ENCODE data around the gene MYLIP.
A peak's percentile ranks its signal among the peaks of the same experiment; 100 is the strongest.

The MYLIP gene

DNA sequence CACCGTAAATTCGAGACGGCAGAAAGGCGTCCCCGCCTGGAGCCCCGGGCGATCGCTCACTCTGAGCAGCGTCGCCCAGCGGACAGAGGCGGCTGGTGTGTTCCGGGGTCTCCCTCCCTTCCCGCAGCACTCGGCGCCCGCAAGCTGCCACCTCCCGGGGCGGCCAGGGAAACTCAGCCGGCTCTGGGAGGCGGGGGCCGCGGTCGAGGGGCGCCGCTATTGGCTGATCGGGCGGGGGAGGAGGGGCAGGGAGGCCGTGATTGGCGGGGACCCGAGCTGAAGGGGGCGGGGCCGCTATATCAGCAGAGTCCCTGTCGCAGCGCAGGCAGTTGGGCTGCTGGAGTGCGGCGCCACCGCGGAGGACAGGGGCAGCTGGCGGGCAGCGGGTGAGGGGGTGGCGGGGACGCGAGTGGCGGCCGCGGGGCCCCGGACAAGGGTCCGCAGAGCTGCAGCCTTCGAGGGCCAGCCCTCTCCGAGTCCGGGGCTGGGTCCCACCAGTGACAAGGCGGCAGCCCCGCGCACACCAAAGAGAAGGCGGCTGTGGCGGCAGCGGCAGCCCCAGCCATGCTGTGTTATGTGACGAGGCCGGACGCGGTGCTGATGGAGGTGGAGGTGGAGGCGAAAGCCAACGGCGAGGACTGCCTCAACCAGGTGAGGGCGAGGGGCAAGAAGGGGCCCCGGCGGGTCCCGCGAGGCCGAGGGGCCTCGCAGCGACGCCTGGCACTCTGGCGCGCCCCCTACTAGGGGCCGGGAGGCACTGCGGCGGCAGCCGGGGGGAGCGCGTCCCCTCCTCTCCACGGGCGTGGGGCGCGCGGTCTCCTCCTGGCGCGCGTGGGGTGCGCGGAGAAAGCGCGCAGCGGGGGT is at the start of gene MYLIP:
Gene MYLIP, plus strand, starts transcription at position 328 of the 864 bp plus-strand sequence. Its CDS starts 237 bp downstream, at position 565.
- peak within 1 kb of the TSS; percentile 90 for H3K4me3 ChIP-seq (ENCODE audit: low read depth, low read length)
- peak; percentile 76 for DNase-seq (ENCODE audit: low read depth)
- TF ChIP-seq, protein P1, sequence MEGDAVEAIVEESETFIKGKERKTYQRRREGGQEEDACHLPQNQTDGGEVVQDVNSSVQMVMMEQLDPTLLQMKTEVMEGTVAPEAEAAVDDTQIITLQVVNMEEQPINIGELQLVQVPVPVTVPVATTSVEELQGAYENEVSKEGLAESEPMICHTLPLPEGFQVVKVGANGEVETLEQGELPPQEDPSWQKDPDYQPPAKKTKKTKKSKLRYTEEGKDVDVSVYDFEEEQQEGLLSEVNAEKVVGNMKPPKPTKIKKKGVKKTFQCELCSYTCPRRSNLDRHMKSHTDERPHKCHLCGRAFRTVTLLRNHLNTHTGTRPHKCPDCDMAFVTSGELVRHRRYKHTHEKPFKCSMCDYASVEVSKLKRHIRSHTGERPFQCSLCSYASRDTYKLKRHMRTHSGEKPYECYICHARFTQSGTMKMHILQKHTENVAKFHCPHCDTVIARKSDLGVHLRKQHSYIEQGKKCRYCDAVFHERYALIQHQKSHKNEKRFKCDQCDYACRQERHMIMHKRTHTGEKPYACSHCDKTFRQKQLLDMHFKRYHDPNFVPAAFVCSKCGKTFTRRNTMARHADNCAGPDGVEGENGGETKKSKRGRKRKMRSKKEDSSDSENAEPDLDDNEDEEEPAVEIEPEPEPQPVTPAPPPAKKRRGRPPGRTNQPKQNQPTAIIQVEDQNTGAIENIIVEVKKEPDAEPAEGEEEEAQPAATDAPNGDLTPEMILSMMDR (IDR thresholded peaks at IDR 0.05; ENCODE audit: control insufficient read depth, extremely low read depth, insufficient read depth), result peak; percentile 80

DNA sequence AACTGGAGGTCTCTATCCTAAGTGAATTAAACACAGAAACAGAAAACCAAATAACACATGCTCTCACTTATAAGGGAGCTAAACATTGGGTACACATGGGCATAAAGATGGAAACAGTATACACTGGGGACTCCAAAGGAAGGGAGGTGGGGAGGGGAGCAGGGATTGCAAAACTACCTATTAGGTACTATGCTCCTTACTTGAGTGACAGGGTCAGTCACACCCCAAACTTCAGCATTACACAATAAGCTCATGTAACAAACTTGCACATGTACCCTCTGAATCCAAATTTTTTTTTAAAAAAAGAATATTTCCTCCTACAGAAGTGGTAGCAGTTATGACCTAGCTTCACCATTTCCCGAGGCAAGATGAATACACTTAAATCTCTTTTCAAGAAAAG is 49.5 kb upstream of the MYLIP start:
- DNase-seq (ENCODE audit: low read depth), result no peak
- TF ChIP-seq, protein P1 (IDR thresholded peaks at IDR 0.05; ENCODE audit: control insufficient read depth, extremely low read depth, insufficient read depth), result no peak
- no peak overlapping the region for H3K4me3 ChIP-seq (ENCODE audit: low read depth, low read length)

DNA sequence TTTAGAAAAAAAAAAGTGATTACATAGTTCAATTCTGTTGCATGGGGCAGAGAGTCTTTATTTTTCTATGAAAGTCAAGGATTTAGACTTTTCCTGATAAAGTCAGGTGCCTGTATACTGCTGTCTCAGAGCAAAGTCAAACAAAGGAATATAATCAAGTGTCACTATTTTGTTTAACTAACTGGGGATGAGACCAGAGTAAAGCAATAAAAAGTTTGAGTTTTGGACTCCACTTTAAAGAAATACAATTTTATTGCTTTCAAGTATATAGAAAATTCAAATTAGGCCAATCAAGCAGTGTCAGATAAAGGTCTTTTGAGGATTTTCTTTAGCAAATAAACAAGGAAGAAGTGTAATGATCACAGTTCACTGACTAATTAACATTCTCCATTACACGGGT is 48.7 kb upstream of the MYLIP start:
- TF ChIP-seq, protein P1 (IDR thresholded peaks at IDR 0.05; ENCODE audit: control insufficient read depth, extremely low read depth, insufficient read depth), result no peak

DNA sequence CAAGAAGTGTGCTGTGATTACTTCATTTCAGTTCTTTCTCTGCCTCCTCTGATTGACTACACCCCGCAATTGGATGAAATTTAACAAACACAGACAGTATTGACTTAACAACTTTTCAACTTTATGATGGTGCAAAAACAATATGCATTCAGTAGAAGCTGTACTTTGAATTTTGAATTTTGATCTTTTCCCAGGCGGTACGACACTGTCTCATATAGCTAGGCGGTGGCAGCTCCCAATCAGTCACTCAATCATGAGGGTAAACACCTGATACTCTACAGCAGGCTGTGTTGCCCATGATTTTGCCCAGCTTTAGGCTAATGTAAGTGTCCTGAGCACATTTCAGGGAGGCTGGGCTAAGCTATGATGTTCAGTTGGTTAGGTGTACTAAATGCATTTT is 47.6 kb upstream of the MYLIP start:
- no peak for DNase-seq (ENCODE audit: low read depth)
- H3K4me3 ChIP-seq (ENCODE audit: low read depth, low read length), result no peak overlapping the region
- TF ChIP-seq, protein P1 (IDR thresholded peaks at IDR 0.05; ENCODE audit: control insufficient read depth, extremely low read depth, insufficient read depth), result no peak

More for the DNA sequence above, 48.7 kb upstream of the MYLIP start:
- peak; percentile 14 for DNase-seq (ENCODE audit: low read depth)
- H3K4me3 ChIP-seq (ENCODE audit: low read depth, low read length), result no peak overlapping the region

DNA sequence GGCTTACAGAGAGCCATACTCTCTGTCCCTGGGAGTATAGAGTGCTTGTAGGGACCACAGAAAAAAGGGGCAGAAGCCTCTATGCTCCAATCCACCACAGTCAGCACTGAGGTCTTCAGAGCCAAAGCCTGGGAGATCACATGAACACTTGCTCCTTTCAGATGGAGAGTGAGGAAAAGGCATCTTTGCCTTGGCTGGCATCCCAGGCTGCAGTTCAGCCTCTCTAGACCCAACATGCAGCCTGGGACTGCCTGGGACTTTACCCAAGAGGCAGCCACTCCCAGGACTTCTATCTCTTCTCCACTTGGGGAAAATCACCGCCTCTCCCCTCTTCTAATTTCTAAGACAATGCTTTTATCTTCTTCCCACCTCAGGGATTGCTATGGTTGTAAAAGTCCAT is 46.5 kb upstream of the MYLIP start:
- no peak for DNase-seq (ENCODE audit: low read depth)
- TF ChIP-seq, protein P1 (IDR thresholded peaks at IDR 0.05; ENCODE audit: control insufficient read depth, extremely low read depth, insufficient read depth), result no peak
- H3K4me3 ChIP-seq (ENCODE audit: low read depth, low read length), result no peak overlapping the region

DNA sequence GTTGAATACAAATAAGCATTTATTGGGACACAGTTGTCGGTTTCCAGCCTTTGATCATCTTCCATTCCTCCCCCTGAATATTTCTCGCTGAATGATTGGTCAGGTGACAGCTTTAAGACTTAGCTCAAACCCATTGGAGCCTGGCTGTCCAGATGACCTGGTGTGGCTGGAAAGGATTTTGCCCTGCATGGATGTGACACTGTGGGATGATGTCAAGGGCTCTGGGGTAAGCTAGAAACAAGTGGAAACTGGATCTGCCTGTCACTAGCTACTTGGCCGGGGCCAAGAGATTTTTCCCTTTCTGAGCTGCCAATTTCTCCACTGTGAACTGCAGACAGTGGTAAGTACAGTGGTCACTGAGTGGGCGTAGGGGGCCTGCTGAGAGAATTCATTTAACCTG is 41.9 kb upstream of the MYLIP start:
- H3K4me3 ChIP-seq (ENCODE audit: low read depth, low read length), result no peak overlapping the region
- no peak for DNase-seq (ENCODE audit: low read depth)
- TF ChIP-seq, protein P1 (IDR thresholded peaks at IDR 0.05; ENCODE audit: control insufficient read depth, extremely low read depth, insufficient read depth), result no peak
